IPS-NIHi11 (cell line): Measurements from ENCODE around the gene MIXL1.
A peak's percentile ranks its signal among the peaks of the same experiment; 100 is the strongest.
"Not testable (repeated sequence)": the region's sequence is repeated elsewhere in the genome, so short reads cannot be mapped to it uniquely, and the experiment has no call there.

ENCODE experiments used
- DNase-seq: peaks from one replicate; pipeline ENCODE4 v3.0.0; 2012; ENCODE audit warnings: mixed read lengths, low spot score

The MIXL1 gene

GRCh38 chr1:226223157-226223785, at the start of gene MIXL1:
Gene MIXL1 (plus strand): TSS chr1:226223664. CDS start chr1:226223682, 18 bp downstream.
- peak; percentile 81 for DNase-seq

GRCh38 chr1:226176870-226177269, 46.6 kb upstream of the MIXL1 start:
- DNase-seq: no peak

GRCh38 chr1:226181996-226182714, 41.3 kb upstream of the MIXL1 start:
- no peak for DNase-seq

- no peak for DNase-seq
Measured at GRCh38 chr1:226185141-226186036, 38.1 kb upstream of the MIXL1 start.

- peak; percentile 96 for DNase-seq
Measured at GRCh38 chr1:226186124-226187018, 37.1 kb upstream of the MIXL1 start, which contains the start of gene ACBD3. Gene ACBD3 (minus strand): TSS chr1:226186741. CDS start chr1:226186675, 66 bp downstream.

GRCh38 chr1:226187019-226187322, 36.5 kb upstream of the MIXL1 start:
- DNase-seq: no peak

- no peak for DNase-seq
Measured at GRCh38 chr1:226187380-226187779, 36.1 kb upstream of the MIXL1 start.

- no peak for DNase-seq
Measured at GRCh38 chr1:226195144-226195543, 28.3 kb upstream of the MIXL1 start.

GRCh38 chr1:226199971-226200370, 23.5 kb upstream of the MIXL1 start:
- DNase-seq: no peak

GRCh38 chr1:226201029-226201593, 22.4 kb upstream of the MIXL1 start:
- peak; percentile 63 for DNase-seq

GRCh38 chr1:226202246-226202645, 21.2 kb upstream of the MIXL1 start:
- DNase-seq: no peak

GRCh38 chr1:226202666-226203065, 20.8 kb upstream of the MIXL1 start:
- DNase-seq: not testable (repeated sequence)

GRCh38 chr1:226203240-226203639, 20.2 kb upstream of the MIXL1 start:
- no peak for DNase-seq

- no peak for DNase-seq
Measured at GRCh38 chr1:226203655-226204054, 19.8 kb upstream of the MIXL1 start.

- DNase-seq: no peak
Measured at GRCh38 chr1:226204198-226204597, 19.3 kb upstream of the MIXL1 start.

- no peak for DNase-seq
Measured at GRCh38 chr1:226207048-226207447, 16.4 kb upstream of the MIXL1 start.

GRCh38 chr1:226209307-226210059, 14.0 kb upstream of the MIXL1 start:
- no peak for DNase-seq

- peak; percentile 64 for DNase-seq
Measured at GRCh38 chr1:226210571-226211176, 12.8 kb upstream of the MIXL1 start.

- no peak for DNase-seq
Measured at GRCh38 chr1:226211181-226211821, 12.2 kb upstream of the MIXL1 start.

- no peak for DNase-seq
Measured at GRCh38 chr1:226212545-226212944, 10.9 kb upstream of the MIXL1 start.
